Testis (tissue), 3 donors: ENCODE results near the gene AUTS2. TPM values are rescaled to one million over a fixed set of nuclear protein-coding genes. Genes with fewer than 3 reads are reported as not detected.

Experiments
- DNase-seq: peaks from one replicate; pipeline ENCODE4 v3.0.0-alpha.2; 2019
- H3K27ac ChIP-seq, 2 donors: fragments of 200-600 bp; sonication (generic); one replicate each; pipeline ENCODE4 v1.5.1; 2019
- H3K27me3 ChIP-seq: fragments of 200-600 bp; sonication (generic); one replicate; pipeline ENCODE4 v1.5.1; 2019
- H3K36me3 ChIP-seq: fragments of 200-600 bp; sonication (generic); one replicate; pipeline ENCODE4 v1.5.1; 2017; ENCODE audit warnings: low read depth; ENCODE audit errors: missing control alignments
- H3K4me1 ChIP-seq: fragments of 200-600 bp; sonication (generic); one replicate; pipeline ENCODE4 v1.5.1; 2019
- H3K4me3 ChIP-seq, 2 donors: fragments of 200-600 bp; sonication (generic); one replicate each; pipeline ENCODE4 v1.5.1; 2017 to 2019
- H3K9me3 ChIP-seq: fragments of 200-600 bp; sonication (generic); one replicate; pipeline ENCODE4 v1.5.1; 2017
- CTCF ChIP-seq, 3 experiments: fragments of 450-650 bp in 2 of 3; fragments of 200-600 bp in 1 of 3; sonication (generic) in 1 of 3; IDR thresholded peaks; one replicate each; pipeline ENCODE4 v1.5.1; 2016 to 2019; ENCODE audit warnings: antibody characterized with exemption in 3 of 3, mild to moderate bottlenecking in 2 of 3, moderate library complexity in 1 of 3
- POLR2A ChIP-seq: fragments of 450-650 bp; IDR thresholded peaks from one replicate; pipeline ENCODE4 v1.6.1; 2017; ENCODE audit warnings: antibody characterized with exemption, mild to moderate bottlenecking, moderate library complexity
- WGBS, 2 donors: methylation state at CpG; one replicate each; pipeline ENCODE4 v1.1.5; 2018; 5-methylcytosine and 5-hydroxymethylcytosine counted together
- intact Hi-C: fragments of 100-400 bp; cut with DNase I; formaldehyde crosslinking; loops from one replicate; pipeline ENCODE4 v1.15.1; 2023; ENCODE audit warnings: low total_unique reads
- polyA plus RNA-seq: library from polyadenylated mRNA; stranded (reverse); fragments of 350-450 nt; fragmentation: Illumina TruSeq; extraction: RNeasy Lipid Tissue Mini Kit (QIAGEN cat#74804); gene quantifications from one replicate; pipeline ENCODE4 v1.2.3, GENCODE V29; 2014; ENCODE audit warnings: low read depth, low replicate concordance; ENCODE audit not compliant: insufficient read depth
- total RNA-seq, 2 donors: library from RNA; depleted of rRNA; stranded (reverse); fragments of >200 nt; gene quantifications; one replicate each; pipeline ENCODE4 v1.2.3, GENCODE V29; 2016

AUTS2 gene
- total and polyA plus RNA-seq, 3 donors from 2014 or later, result 21.3 to 75.5 (median 56.1) TPM

DNA sequence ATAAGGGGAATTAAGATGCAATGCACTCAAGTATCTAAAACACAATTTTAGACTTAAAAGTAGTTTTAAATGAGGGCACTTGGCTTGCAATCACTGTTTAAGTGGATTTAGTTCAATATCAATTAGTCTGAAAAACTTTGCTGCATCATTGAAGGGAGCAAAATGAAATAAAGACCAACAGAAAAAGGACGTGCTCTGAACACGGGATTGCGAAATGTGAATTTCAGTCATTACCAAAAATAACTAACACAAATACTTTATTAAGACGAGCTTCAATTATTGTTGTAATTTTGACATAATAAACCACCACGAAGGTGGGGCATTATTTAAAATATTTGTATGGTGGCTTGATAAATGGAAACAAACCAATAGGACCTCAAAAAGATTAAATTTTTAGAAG, 1171.9 kb downstream of the AUTS2 start:
- 95 to 96% methylated on average over 5 of the region's 5 CpGs for WGBS, 2 donors
- H3K4me1 ChIP-seq, result peaks cover 2% of the 10 kb centered on the region

DNA sequence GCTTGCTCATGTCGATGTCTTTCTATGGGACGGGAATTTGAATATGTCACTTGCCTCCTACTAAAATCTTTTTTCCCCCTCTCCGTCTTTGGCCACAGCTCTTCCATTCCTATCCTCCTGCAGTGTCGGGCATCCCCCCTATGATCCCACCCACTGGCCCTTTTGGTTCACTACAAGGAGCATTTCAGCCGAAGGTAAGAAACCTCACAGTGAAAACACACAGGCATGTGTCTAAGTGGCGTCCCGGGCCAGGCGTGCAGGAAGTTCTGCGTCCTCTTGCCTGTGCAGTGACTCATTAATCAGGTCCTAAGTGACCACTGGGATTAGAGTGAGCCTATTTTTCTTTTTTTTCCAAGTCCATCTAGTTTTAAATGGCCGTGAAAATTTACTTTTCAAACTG, 1173.2 kb downstream of the AUTS2 start:
- Histone ChIP-seq H3K4me1 (peaks cover 6% of the 10 kb centered on the region), H3K9me3 (no peaks in the 10 kb centered on the region), H3K27ac (no peak overlapping the region), H3K36me3 (no peaks in the 10 kb centered on the region), H3K4me3 (no peak overlapping the region), H3K27me3 (no peaks in the 10 kb centered on the region)
- intact Hi-C loops, result no loop called here
- TF ChIP-seq CTCF (IDR thresholded peaks at IDR 0.05), result no peak
- TF ChIP-seq POLR2A, result no peak
- WGBS, 2 donors, result 91 to 95% methylated on average over 10 of the region's 10 CpGs
- DNase-seq, result no peak

More for the DNA sequence above, 1171.9 kb downstream of the AUTS2 start:
- no peak overlapping the region for H3K27ac ChIP-seq
- no peaks in the 10 kb centered on the region for H3K36me3 ChIP-seq
- no peak for DNase-seq
- TF ChIP-seq POLR2A, result no peak
- TF ChIP-seq CTCF (IDR thresholded peaks at IDR 0.05), result no peak
- H3K4me3 ChIP-seq, result no peak overlapping the region
- intact Hi-C loops, result no loop called here
- H3K9me3 ChIP-seq, result no peaks in the 10 kb centered on the region
- H3K27me3 ChIP-seq, result no peaks in the 10 kb centered on the region

DNA sequence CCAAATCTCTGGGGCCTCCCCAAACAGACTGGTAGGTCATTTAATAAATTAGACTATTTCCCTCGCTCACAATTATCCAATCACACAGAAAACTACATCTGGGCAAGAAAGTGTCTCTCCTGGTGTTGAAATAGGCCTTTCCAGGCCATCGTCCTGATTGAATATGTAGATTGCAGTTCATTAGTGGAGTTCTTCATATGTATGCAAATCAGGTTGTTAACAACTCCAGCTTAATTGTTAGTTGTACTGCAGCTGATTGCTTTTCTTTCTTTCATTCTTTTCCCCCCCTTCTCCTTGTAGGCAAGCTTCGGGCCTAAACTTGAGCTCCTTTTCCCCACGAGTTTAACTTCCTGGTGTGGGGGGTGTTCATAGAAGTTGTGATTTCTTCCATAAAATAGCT, 1174.6 kb downstream of the AUTS2 start:
- TF ChIP-seq CTCF (IDR thresholded peaks at IDR 0.05) (no peak), POLR2A (no peak)
- H3K27me3 ChIP-seq, result no peaks in the 10 kb centered on the region
- H3K9me3 ChIP-seq, result no peaks in the 10 kb centered on the region
- no peaks in the 10 kb centered on the region for H3K36me3 ChIP-seq
- peaks cover 15% of the 10 kb centered on the region for H3K4me1 ChIP-seq
- WGBS, 2 donors, result 84 to 85% methylated on average over 4 of the region's 4 CpGs
- intact Hi-C loops, result no loop called here
- DNase-seq, result no peak
- no peak overlapping the region for H3K27ac ChIP-seq
- no peak overlapping the region for H3K4me3 ChIP-seq

- Histone ChIP-seq H3K36me3 (no peaks in the 10 kb centered on the region), H3K9me3 (no peaks in the 10 kb centered on the region), H3K27me3 (no peaks in the 10 kb centered on the region), H3K4me1 (peaks cover 15% of the 10 kb centered on the region), H3K4me3 (no peak overlapping the region), H3K27ac (no peak overlapping the region)
- intact Hi-C loops, result no loop called here
- TF ChIP-seq CTCF (IDR thresholded peaks at IDR 0.05) (no peak), POLR2A (no peak)
- DNase-seq, result no peak
- WGBS, 2 donors, result 64 to 70% methylated on average over 4 of the region's 4 CpGs
These were observed 1175.1 kb downstream of the AUTS2 start for GRCh38 chr7:70773406-70773805.

GRCh38 chr7:70774950-70775527, 1176.8 kb downstream of the AUTS2 start:
- H3K36me3 ChIP-seq, result no peaks in the 10 kb centered on the region
- H3K9me3 ChIP-seq, result no peaks in the 10 kb centered on the region
- intact Hi-C loops, result no loop called here
- no peak overlapping the region for H3K27ac ChIP-seq
- H3K4me1 ChIP-seq, result peaks cover 15% of the 10 kb centered on the region
- H3K4me3 ChIP-seq, result no peak overlapping the region
- no peaks in the 10 kb centered on the region for H3K27me3 ChIP-seq
- 81 to 85% methylated on average over 3 of the region's 3 CpGs for WGBS, 2 donors
- TF ChIP-seq CTCF (IDR thresholded peaks at IDR 0.05), result no peak
- no peak for TF ChIP-seq POLR2A
- no peak for DNase-seq
